HepG2 (cell line): ENCODE data around the gene FRS2. TPM values are rescaled to one million over a fixed set of nuclear protein-coding genes. Genes with fewer than 3 reads are reported as not detected.

Experiments
- BCL6 ChIP-seq: IDR thresholded peaks from 2 replicates; pipeline ENCODE4 v1.6.1; 2016; ENCODE audit warnings: missing genetic modification reagents, missing compliant biosample characterization
- ERF ChIP-seq: IDR thresholded peaks from 2 replicates; pipeline ENCODE4 v1.6.1; 2018; ENCODE audit warnings: missing biosample characterization, missing genetic modification reagents
- HDAC1 ChIP-seq: sonication (generic); formaldehyde crosslinking; IDR thresholded peaks from 2 replicates; pipeline ENCODE4 v1.5.1; 2020; ENCODE audit warnings: mild to moderate bottlenecking, missing genetic modification reagents
- MATR3 ChIP-seq: sonication (generic); formaldehyde crosslinking; IDR thresholded peaks from 2 replicates; pipeline ENCODE4 v1.4.0; 2020; ENCODE audit warnings: missing genetic modification reagents
- MZF1 ChIP-seq: sonication (generic); formaldehyde crosslinking; IDR thresholded peaks from 2 replicates; pipeline ENCODE4 v1.8.1; 2023; ENCODE audit warnings: mild to moderate bottlenecking, missing genetic modification reagents, borderline replicate concordance
- POLR2AphosphoS5 ChIP-seq: IDR thresholded peaks from 2 replicates; pipeline ENCODE4 v1.6.1; 2012; ENCODE audit warnings: low read depth, low read length
- REXO4 ChIP-seq: sonication (generic); formaldehyde crosslinking; IDR thresholded peaks from 2 replicates; pipeline ENCODE4 v1.8.0; 2022; ENCODE audit warnings: missing genetic modification reagents, mild to moderate bottlenecking, borderline replicate concordance
- ZEB1 ChIP-seq: IDR thresholded peaks from 2 replicates; pipeline ENCODE4 v1.6.1; 2012; ENCODE audit warnings: mild to moderate bottlenecking, low read depth, inconsistent platforms; ENCODE audit not compliant: insufficient replicate concordance
- ZKSCAN8 ChIP-seq: IDR thresholded peaks from 2 replicates; pipeline ENCODE4 v1.6.1; 2016; ENCODE audit warnings: borderline replicate concordance, missing genetic modification reagents, missing compliant biosample characterization
- ZNF335 ChIP-seq: sonication (generic); formaldehyde crosslinking; IDR thresholded peaks from 2 replicates; pipeline ENCODE4 v1.4.0; 2020; ENCODE audit warnings: missing genetic modification reagents
- ZNF451 ChIP-seq: sonication (generic); formaldehyde crosslinking; IDR thresholded peaks from 2 replicates; pipeline ENCODE4 v1.5.0; 2020; ENCODE audit warnings: mild to moderate bottlenecking, missing genetic modification reagents
- ZNF790 ChIP-seq: sonication (generic); formaldehyde crosslinking; IDR thresholded peaks from 2 replicates; pipeline ENCODE4 v1.8.0; 2022; ENCODE audit warnings: missing genetic modification reagents, mild to moderate bottlenecking, borderline replicate concordance
- polyA plus RNA-seq, 8 experiments: library from polyadenylated mRNA; depleted of rRNA in 3 of 8; stranded (reverse) in 7 of 8; unstranded in 1 of 8; fragments of >200 nt; fragmentation: Illumina TruSeq in 4 of 8; extraction: Trizol in 4 of 8; gene quantifications; 2 replicates each; pipeline versions ENCODE4 v1.2.1 to v1.2.3, GENCODE V29; 2011 to 2016; ENCODE audit warnings: low read depth in 4 of 8, missing spikeins in 1 of 8, mixed read lengths in 1 of 8; ENCODE audit not compliant: insufficient read depth in 1 of 8
- total RNA-seq, 5 experiments: library from RNA; depleted of rRNA; stranded (reverse); fragments of >200 nt; fragmentation: Illumina TruSeq; extraction: Trizol; gene quantifications; 2 replicates each; pipeline ENCODE4 v1.2.3, GENCODE V29; 2016; ENCODE audit warnings: low read depth in 1 of 5
- TF ChIP-seq, protein P1 (sequence below): sonication (generic); formaldehyde crosslinking; IDR thresholded peaks from 2 replicates; pipeline ENCODE4 v1.8.0; 2022; ENCODE audit warnings: missing genetic modification reagents, mild to moderate bottlenecking, inconsistent platforms, borderline replicate concordance
- TF ChIP-seq, protein P2 (sequence below): sonication (generic); formaldehyde crosslinking; IDR thresholded peaks from 2 replicates; pipeline ENCODE4 v1.4.0; 2020; ENCODE audit warnings: missing genetic modification reagents
- TF ChIP-seq, protein P3 (sequence below): IDR thresholded peaks from 2 replicates; pipeline ENCODE4 v1.4.0; 2020; ENCODE audit warnings: mild to moderate bottlenecking, missing genetic modification reagents
- TF ChIP-seq, protein P4 (sequence below): sonication (generic); formaldehyde crosslinking; IDR thresholded peaks from 2 replicates; pipeline ENCODE4 v1.4.0; 2020; ENCODE audit warnings: low read depth, mild to moderate bottlenecking, missing genetic modification reagents
- TF ChIP-seq, protein P5 (sequence below): IDR thresholded peaks from 2 replicates; pipeline ENCODE4 v1.6.1; 2016; ENCODE audit warnings: control low read depth
- TF ChIP-seq, protein P6 (sequence below): IDR thresholded peaks from 2 replicates; pipeline ENCODE4 v1.6.1; 2016; ENCODE audit warnings: low read depth

The FRS2 gene
- total and polyA plus RNA-seq, 2 of the 13 experiments (the other 11 are each of a cell fraction or from before 2014, with no cell fraction given): 8.3 to 16.8 TPM

DNA sequence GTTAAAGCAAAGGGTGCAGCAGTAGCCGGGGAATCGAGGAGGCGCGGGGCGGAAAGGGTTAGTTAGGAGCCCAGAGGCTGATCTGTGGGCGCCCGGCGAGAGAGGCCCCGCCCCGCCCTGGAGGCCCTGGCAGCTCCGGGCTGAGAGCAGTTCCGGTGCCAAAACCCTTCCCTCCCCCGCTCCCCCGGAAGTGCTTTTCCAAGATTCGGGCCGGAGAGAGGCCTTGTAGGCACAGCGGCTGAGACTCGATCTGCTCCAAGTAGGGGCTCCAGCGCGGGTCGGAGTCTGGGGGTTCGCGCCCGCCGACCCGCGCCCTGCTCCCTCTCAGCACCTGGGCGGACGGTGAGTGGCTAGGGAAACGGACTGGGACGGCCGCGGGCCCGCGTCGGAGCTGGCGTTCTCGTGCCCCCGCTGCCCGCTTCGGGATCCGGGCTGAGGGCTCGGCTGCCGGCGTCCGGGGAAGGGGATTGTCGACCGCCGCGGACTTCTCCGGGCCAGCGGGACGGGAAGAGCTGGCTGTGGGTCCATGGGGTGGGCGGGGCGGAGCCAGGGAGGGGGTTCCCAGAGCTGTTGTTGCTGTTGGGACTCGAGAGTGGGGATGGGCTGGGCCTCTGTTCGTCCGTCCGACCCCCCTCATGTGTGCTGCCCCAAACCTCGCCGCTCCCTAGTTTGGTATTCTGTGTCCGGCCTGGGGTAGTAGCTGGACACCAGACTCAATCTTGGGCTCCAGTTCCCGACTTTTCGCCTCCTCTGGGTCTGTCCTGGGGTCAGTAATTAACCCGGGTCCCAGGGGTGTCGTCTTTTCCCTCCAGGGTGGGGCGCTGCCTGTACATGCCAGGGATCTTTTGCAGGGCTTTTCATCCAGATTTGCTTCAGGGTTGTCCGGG is at the start of gene FRS2 (continued):
- TF ChIP-seq, protein P1, sequence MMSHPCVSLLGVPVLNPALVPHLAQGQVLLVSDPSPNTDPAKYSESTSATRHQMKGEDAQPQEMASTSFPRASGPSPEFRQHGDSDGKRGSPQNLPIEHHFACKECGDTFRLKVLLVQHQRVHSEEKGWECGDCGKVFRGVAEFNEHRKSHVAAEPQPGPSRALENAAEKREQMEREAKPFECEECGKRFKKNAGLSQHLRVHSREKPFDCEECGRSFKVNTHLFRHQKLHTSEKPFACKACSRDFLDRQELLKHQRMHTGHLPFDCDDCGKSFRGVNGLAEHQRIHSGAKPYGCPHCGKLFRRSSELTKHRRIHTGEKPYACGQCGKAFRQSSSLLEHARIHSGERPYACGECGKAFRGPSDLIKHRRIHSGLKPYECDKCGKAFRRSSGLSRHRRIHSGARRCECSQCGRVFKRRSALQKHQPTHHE (CRISPR knock-in tag): no peak
- TF ChIP-seq POLR2AphosphoS5 (peak; percentile 91), MATR3 (CRISPR knock-in tag) (no peak), MZF1 (CRISPR knock-in tag) (no peak), ERF (CRISPR knock-in tag) (peak; percentile 65), ZNF451 (CRISPR knock-in tag) (no peak), BCL6 (CRISPR knock-in tag) (peak; percentile 36; the same call in 1 of the 2 replicates), ZNF790 (CRISPR knock-in tag) (peak; percentile 75; the same call in 1 of the 2 replicates), ZKSCAN8 (peak; percentile 58; the same call in 1 of the 2 replicates), ZNF335 (CRISPR knock-in tag) (no peak), ZEB1 (no peak), REXO4 (no peak), HDAC1 (CRISPR knock-in tag) (peak; percentile 83)
- TF ChIP-seq, protein P2, sequence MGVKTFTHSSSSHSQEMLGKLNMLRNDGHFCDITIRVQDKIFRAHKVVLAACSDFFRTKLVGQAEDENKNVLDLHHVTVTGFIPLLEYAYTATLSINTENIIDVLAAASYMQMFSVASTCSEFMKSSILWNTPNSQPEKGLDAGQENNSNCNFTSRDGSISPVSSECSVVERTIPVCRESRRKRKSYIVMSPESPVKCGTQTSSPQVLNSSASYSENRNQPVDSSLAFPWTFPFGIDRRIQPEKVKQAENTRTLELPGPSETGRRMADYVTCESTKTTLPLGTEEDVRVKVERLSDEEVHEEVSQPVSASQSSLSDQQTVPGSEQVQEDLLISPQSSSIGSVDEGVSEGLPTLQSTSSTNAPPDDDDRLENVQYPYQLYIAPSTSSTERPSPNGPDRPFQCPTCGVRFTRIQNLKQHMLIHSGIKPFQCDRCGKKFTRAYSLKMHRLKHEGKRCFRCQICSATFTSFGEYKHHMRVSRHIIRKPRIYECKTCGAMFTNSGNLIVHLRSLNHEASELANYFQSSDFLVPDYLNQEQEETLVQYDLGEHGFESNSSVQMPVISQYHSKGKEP: peak; percentile 70; the same call in 1 of the 2 replicates
- TF ChIP-seq, protein P3, sequence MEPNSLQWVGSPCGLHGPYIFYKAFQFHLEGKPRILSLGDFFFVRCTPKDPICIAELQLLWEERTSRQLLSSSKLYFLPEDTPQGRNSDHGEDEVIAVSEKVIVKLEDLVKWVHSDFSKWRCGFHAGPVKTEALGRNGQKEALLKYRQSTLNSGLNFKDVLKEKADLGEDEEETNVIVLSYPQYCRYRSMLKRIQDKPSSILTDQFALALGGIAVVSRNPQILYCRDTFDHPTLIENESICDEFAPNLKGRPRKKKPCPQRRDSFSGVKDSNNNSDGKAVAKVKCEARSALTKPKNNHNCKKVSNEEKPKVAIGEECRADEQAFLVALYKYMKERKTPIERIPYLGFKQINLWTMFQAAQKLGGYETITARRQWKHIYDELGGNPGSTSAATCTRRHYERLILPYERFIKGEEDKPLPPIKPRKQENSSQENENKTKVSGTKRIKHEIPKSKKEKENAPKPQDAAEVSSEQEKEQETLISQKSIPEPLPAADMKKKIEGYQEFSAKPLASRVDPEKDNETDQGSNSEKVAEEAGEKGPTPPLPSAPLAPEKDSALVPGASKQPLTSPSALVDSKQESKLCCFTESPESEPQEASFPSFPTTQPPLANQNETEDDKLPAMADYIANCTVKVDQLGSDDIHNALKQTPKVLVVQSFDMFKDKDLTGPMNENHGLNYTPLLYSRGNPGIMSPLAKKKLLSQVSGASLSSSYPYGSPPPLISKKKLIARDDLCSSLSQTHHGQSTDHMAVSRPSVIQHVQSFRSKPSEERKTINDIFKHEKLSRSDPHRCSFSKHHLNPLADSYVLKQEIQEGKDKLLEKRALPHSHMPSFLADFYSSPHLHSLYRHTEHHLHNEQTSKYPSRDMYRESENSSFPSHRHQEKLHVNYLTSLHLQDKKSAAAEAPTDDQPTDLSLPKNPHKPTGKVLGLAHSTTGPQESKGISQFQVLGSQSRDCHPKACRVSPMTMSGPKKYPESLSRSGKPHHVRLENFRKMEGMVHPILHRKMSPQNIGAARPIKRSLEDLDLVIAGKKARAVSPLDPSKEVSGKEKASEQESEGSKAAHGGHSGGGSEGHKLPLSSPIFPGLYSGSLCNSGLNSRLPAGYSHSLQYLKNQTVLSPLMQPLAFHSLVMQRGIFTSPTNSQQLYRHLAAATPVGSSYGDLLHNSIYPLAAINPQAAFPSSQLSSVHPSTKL (CRISPR knock-in tag): peak; percentile 42; the same call in 1 of the 2 replicates
- TF ChIP-seq, protein P4, sequence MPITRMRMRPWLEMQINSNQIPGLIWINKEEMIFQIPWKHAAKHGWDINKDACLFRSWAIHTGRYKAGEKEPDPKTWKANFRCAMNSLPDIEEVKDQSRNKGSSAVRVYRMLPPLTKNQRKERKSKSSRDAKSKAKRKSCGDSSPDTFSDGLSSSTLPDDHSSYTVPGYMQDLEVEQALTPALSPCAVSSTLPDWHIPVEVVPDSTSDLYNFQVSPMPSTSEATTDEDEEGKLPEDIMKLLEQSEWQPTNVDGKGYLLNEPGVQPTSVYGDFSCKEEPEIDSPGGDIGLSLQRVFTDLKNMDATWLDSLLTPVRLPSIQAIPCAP (CRISPR knock-in tag): no peak
- TF ChIP-seq, protein P5, sequence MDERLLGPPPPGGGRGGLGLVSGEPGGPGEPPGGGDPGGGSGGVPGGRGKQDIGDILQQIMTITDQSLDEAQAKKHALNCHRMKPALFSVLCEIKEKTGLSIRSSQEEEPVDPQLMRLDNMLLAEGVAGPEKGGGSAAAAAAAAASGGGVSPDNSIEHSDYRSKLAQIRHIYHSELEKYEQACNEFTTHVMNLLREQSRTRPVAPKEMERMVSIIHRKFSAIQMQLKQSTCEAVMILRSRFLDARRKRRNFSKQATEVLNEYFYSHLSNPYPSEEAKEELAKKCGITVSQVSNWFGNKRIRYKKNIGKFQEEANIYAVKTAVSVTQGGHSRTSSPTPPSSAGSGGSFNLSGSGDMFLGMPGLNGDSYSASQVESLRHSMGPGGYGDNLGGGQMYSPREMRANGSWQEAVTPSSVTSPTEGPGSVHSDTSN: no peak
- TF ChIP-seq, protein P6, sequence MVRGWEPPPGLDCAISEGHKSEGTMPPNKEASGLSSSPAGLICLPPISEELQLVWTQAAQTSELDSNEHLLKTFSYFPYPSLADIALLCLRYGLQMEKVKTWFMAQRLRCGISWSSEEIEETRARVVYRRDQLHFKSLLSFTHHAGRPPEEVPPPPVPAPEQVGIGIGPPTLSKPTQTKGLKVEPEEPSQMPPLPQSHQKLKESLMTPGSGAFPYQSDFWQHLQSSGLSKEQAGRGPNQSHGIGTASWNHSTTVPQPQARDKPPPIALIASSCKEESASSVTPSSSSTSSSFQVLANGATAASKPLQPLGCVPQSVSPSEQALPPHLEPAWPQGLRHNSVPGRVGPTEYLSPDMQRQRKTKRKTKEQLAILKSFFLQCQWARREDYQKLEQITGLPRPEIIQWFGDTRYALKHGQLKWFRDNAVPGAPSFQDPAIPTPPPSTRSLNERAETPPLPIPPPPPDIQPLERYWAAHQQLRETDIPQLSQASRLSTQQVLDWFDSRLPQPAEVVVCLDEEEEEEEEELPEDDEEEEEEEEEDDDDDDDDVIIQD: peak; percentile 26; the same call in 1 of the 2 replicates
